HEK293 (cell line): ENCODE results near the gene HPSE.

Experiments used
- CTCF ChIA-PET: fragments of 350-600 bp; formaldehyde crosslinking; extraction: SDS; loops from one replicate; lab custom pipeline; 2021; ENCODE audit warnings: antibody characterized with exemption; lab: Yijun Ruan, JAX
- POLR2A ChIA-PET: fragments of 300-600 bp; formaldehyde crosslinking; extraction: SDS; loops from one replicate; lab custom pipeline; 2020; ENCODE audit warnings: antibody characterized with exemption, inconsistent platforms; lab: Yijun Ruan, JAX
- H3K27ac ChIP-seq: fragments of 200-500 bp; sonication (Bioruptor generic); 2 replicates; pipeline ENCODE4 v1.5.1; 2014; ENCODE audit warnings: low read depth, low read length, control low read depth, inconsistent platforms; ENCODE audit errors: extremely low read depth
- H3K36me3 ChIP-seq, 2 experiments: fragments of 200-500 bp in 1 of 2; sonication (Bioruptor generic) in 1 of 2; 1 replicate in 1 of 2; 2 replicates in 1 of 2; pipeline ENCODE4 v1.5.1; 2014 to 2017; ENCODE audit warnings: inconsistent platforms in 2 of 2, low read length in 2 of 2; ENCODE audit not compliant: control insufficient read depth in 2 of 2, insufficient read depth in 1 of 2
- H3K4me1 ChIP-seq: fragments of 200-500 bp; sonication (Bioruptor generic); 2 replicates; pipeline ENCODE4 v1.5.1; 2014; ENCODE audit warnings: mild to moderate bottlenecking, low read length, inconsistent platforms; ENCODE audit not compliant: control insufficient read depth, insufficient read depth
- H3K4me3 ChIP-seq: 2 replicates; pipeline ENCODE4 v1.5.1; 2011; ENCODE audit warnings: low read depth, mild to moderate bottlenecking, control low read depth, low read length, moderate library complexity
- H3K9me3 ChIP-seq: fragments of 200-500 bp; sonication (Bioruptor generic); 2 replicates; pipeline ENCODE4 v1.5.1; 2014; ENCODE audit warnings: low read depth, low read length, inconsistent platforms; ENCODE audit not compliant: control insufficient read depth, insufficient read depth
- BCL6B ChIP-seq: fragments of 450-650 bp; formaldehyde crosslinking; IDR thresholded peaks from 2 replicates; pipeline ENCODE4 v1.5.1; 2017; ENCODE audit warnings: missing biosample characterization, missing genetic modification characterization
- HOXD13 ChIP-seq: sonication (generic); formaldehyde crosslinking; IDR thresholded peaks from 2 replicates; pipeline ENCODE4 v1.8.0; 2022; ENCODE audit warnings: missing genetic modification reagents, borderline replicate concordance
- REST ChIP-seq: fragments of 450-650 bp; formaldehyde crosslinking; IDR thresholded peaks from 2 replicates; pipeline ENCODE4 v1.5.1; 2016; ENCODE audit warnings: missing biosample characterization, missing genetic modification characterization
- ZBTB11 ChIP-seq: fragments of 450-650 bp; formaldehyde crosslinking; conservative IDR thresholded peaks from 2 replicates; pipeline ENCODE4 v1.5.1; 2016; ENCODE audit warnings: low read depth, missing biosample characterization, missing genetic modification characterization
- ZNF449 ChIP-seq: fragments of 450-650 bp; formaldehyde crosslinking; IDR thresholded peaks from 2 replicates; pipeline ENCODE4 v1.5.1; 2017; ENCODE audit warnings: missing biosample characterization, mild to moderate bottlenecking, missing genetic modification characterization, moderate library complexity
- ZNF473 ChIP-seq: fragments of 450-650 bp; formaldehyde crosslinking; IDR thresholded peaks from 2 replicates; pipeline ENCODE4 v1.5.1; 2017; ENCODE audit warnings: missing biosample characterization, missing genetic modification characterization
- ZNF664 ChIP-seq: fragments of 450-650 bp; formaldehyde crosslinking; IDR thresholded peaks from 2 replicates; pipeline ENCODE4 v1.5.1; 2016; ENCODE audit warnings: missing biosample characterization, missing genetic modification characterization

HPSE gene

GRCh38 chr4:83247415-83248357 is 87.0 kb downstream of the HPSE start:
- Histone ChIP-seq H3K36me3 (no peaks in the 10 kb centered on the region), H3K27ac (no peak overlapping the region), H3K4me3 (no peak overlapping the region), H3K9me3 (no peaks in the 10 kb centered on the region), H3K4me1 (no peaks in the 10 kb centered on the region)
- POLR2A ChIA-PET: interaction anchor here (0.5 kb wide), 1 partner anchor 582 kb away, joined by 4 read pairs; no protein-coding TSS in a partner anchor
- CTCF ChIA-PET: interaction anchor here (0.8 kb wide), 1 partner anchor 13 kb away, joined by 5 read pairs; no protein-coding TSS in a partner anchor
- TF ChIP-seq ZNF664 (tag by site-specific recombination): no peak
- TF ChIP-seq ZNF473: no peak
- TF ChIP-seq REST: no peak
- no peak for TF ChIP-seq BCL6B (tag by site-specific recombination)
- no peak for TF ChIP-seq ZBTB11 (tag by site-specific recombination)
- no peak for TF ChIP-seq ZNF449 (tag by site-specific recombination)
- TF ChIP-seq HOXD13 (CRISPR knock-in tag): no peak
